ENCODE measurements around the gene SLC8A3. TPM values are rescaled to one million over a fixed set of nuclear protein-coding genes. Genes with fewer than 3 reads are reported as not detected.

Gene SLC8A3
- total and polyA plus RNA-seq, 2 of the 13 experiments (the other 11 are each of a cell fraction or from before 2014, with no cell fraction given) = 0.01 to 0.02 TPM

GRCh38 chr14:70052990-70053389 is 135.8 kb downstream of the SLC8A3 start (continued):
- TF ChIP-seq SOX6 (IDR thresholded peaks at IDR 0.05) (no peak), SOX6 (CRISPR knock-in tag; IDR thresholded peaks at IDR 0.05) (no peak), ZNF530 (CRISPR knock-in tag; IDR thresholded peaks at IDR 0.05; ENCODE audit: low read depth) (no peak), THAP11 (CRISPR knock-in tag; IDR thresholded peaks at IDR 0.05) (0 out of 2 replicates have a peak, but pooled peaks have one; percentile 34), ATF5 (CRISPR knock-in tag; IDR thresholded peaks at IDR 0.05; ENCODE audit: low read depth) (no peak), ZNF138 (CRISPR knock-in tag; IDR thresholded peaks at IDR 0.05; ENCODE audit: low read depth) (no peak), MATR3 (CRISPR knock-in tag; IDR thresholded peaks at IDR 0.05) (no peak), SRSF9 (IDR thresholded peaks at IDR 0.05; ENCODE audit: borderline replicate concordance, insufficient read depth, low read depth, low read length, poor library complexity, severe bottlenecking) (no peak), ZNF232 (CRISPR knock-in tag; IDR thresholded peaks at IDR 0.05; ENCODE audit: borderline replicate concordance) (peak; percentile 77; the same call in 1 of the 2 replicates), ZFAT (CRISPR knock-in tag; conservative IDR thresholded peaks at IDR 0.05) (no peak), ZNF768 (CRISPR knock-in tag; IDR thresholded peaks at IDR 0.05) (no peak), ZNF615 (CRISPR knock-in tag; IDR thresholded peaks at IDR 0.05; ENCODE audit: borderline replicate concordance) (no peak), ZFX (CRISPR knock-in tag; IDR thresholded peaks at IDR 0.05; ENCODE audit: low read depth) (no peak), TEAD3 (CRISPR knock-in tag; optimal IDR thresholded peaks at IDR 0.05; ENCODE audit: borderline replicate concordance) (peak; percentile 16), ETV6 (CRISPR knock-in tag; conservative IDR thresholded peaks at IDR 0.05) (peak; percentile 73; the same call in 1 of the 2 replicates), ARHGAP35 (CRISPR knock-in tag; IDR thresholded peaks at IDR 0.05; ENCODE audit: borderline replicate concordance) (no peak), ZNF207 (IDR thresholded peaks at IDR 0.05; ENCODE audit: borderline replicate concordance) (no peak), ZSCAN9 (CRISPR knock-in tag; IDR thresholded peaks at IDR 0.05; ENCODE audit: borderline replicate concordance) (peak; percentile 95), ZBTB2 (CRISPR knock-in tag; IDR thresholded peaks at IDR 0.05; ENCODE audit: low read depth) (no peak), KDM4B (CRISPR knock-in tag; IDR thresholded peaks at IDR 0.05) (0 out of 2 replicates have a peak, but pooled peaks have one; percentile 71), MXI1 (IDR thresholded peaks at IDR 0.05; ENCODE audit: borderline replicate concordance, low read depth, low read length) (no peak), ZNF563 (CRISPR knock-in tag; IDR thresholded peaks at IDR 0.05) (no peak), DPF2 (CRISPR knock-in tag; IDR thresholded peaks at IDR 0.05; ENCODE audit: borderline replicate concordance, low read depth) (no peak), MTERF4 (CRISPR knock-in tag; IDR thresholded peaks at IDR 0.05) (no peak), ELF3 (CRISPR knock-in tag; IDR thresholded peaks at IDR 0.05) (peak; percentile 62), GATAD1 (CRISPR knock-in tag; IDR thresholded peaks at IDR 0.05) (0 out of 2 replicates have a peak, but pooled peaks have one; percentile 37), ZMAT5 (CRISPR knock-in tag; IDR thresholded peaks at IDR 0.05; ENCODE audit: borderline replicate concordance, low read depth) (no peak), RXRB (CRISPR knock-in tag; IDR thresholded peaks at IDR 0.05; ENCODE audit: borderline replicate concordance) (0 out of 2 replicates have a peak, but pooled peaks have one; percentile 11), BRCA1 (CRISPR knock-in tag; IDR thresholded peaks at IDR 0.05) (peak; percentile 69; the same call in 1 of the 2 replicates)
